LNCaP clone FGC (cell line): Measurements from ENCODE around the gene LFNG.
"Not testable (repeated sequence)": the region's sequence is repeated elsewhere in the genome, so short reads cannot be mapped to it uniquely, and the experiment has no call there.

Source experiments
- DNase-seq: peaks from one replicate; pipeline ENCODE4 v3.0.0-alpha.2; 2011; ENCODE audit warnings: low read depth
- H3K4me3 ChIP-seq: 2 replicates; pipeline ENCODE4 v1.5.1; 2011; ENCODE audit warnings: mild to moderate bottlenecking, low read depth, low read length, control low read depth
- CTCF ChIP-seq: IDR thresholded peaks from 2 replicates; pipeline ENCODE4 v1.5.1; 2012; ENCODE audit warnings: mild to moderate bottlenecking; ENCODE audit not compliant: control insufficient read depth, insufficient read depth; ENCODE audit errors: extremely low read depth

Gene LFNG

GRCh38 chr7:2526659-2527504 is 7.3 kb downstream of the LFNG start:
- no peak overlapping the region for H3K4me3 ChIP-seq
- no peak for DNase-seq
- TF ChIP-seq CTCF, result no peak

GRCh38 chr7:2527505-2528467 is 8.2 kb downstream of the LFNG start:
- no peak for DNase-seq

GRCh38 chr7:2528481-2529095 is 9.0 kb downstream of the LFNG start:
- DNase-seq, result no peak
- H3K4me3 ChIP-seq, result no peak overlapping the region
- TF ChIP-seq CTCF, result no peak

More at GRCh38 chr7:2527505-2528467, 8.2 kb downstream of the LFNG start:
- H3K4me3 ChIP-seq, result no peak overlapping the region
- no peak for TF ChIP-seq CTCF

- no peak overlapping the region for H3K4me3 ChIP-seq
- DNase-seq, result no peak
- no peak for TF ChIP-seq CTCF
Observed at GRCh38 chr7:2529161-2530070, 9.8 kb downstream of the LFNG start.

GRCh38 chr7:2530071-2530987 is 10.8 kb downstream of the LFNG start:
- DNase-seq, result no peak
- no peak for TF ChIP-seq CTCF
- H3K4me3 ChIP-seq, result no peak overlapping the region

GRCh38 chr7:2530994-2531795 is 11.6 kb downstream of the LFNG start:
- H3K4me3 ChIP-seq, DNase-seq: not testable (repeated sequence)

- H3K4me3 ChIP-seq, DNase-seq: not testable (repeated sequence)
Observed at GRCh38 chr7:2531796-2532110, 12.2 kb downstream of the LFNG start.

- not testable (repeated sequence) for DNase-seq
Observed at GRCh38 chr7:2532199-2532772, 12.7 kb downstream of the LFNG start.

GRCh38 chr7:2532816-2533215 is 13.2 kb downstream of the LFNG start:
- DNase-seq, H3K4me3 ChIP-seq: not testable (repeated sequence)

More at GRCh38 chr7:2532199-2532772, 12.7 kb downstream of the LFNG start:
- H3K4me3 ChIP-seq, result not testable (repeated sequence)
